ENCODE data around the gene ZNF492.
"Not testable (repeated sequence)": the region's sequence is repeated elsewhere in the genome, so short reads cannot be mapped to it uniquely, and the experiment has no call there.

The ZNF492 gene

GRCh38 chr19:22608441-22608840 is 25.7 kb upstream of the ZNF492 start:
- Histone ChIP-seq H3K9ac (ENCODE audit: insufficient read length, low read depth) (no peak overlapping the region), H3K4me3 (ENCODE audit: insufficient read length, low read depth) (no peak overlapping the region), H3K36me3 (ENCODE audit: insufficient read depth, insufficient read length, low read length) (no peaks in the 10 kb centered on the region), H3K4me1 (ENCODE audit: insufficient read depth, insufficient read length) (peaks cover 6% of the 10 kb centered on the region), H3K9me3 (ENCODE audit: insufficient read depth, low read length) (no peaks in the 10 kb centered on the region), H3K27me3 (ENCODE audit: insufficient read depth, insufficient read length) (no peaks in the 10 kb centered on the region)
- no peak for DNase-seq (ENCODE audit: low read depth, low spot score)
- TF ChIP-seq ZNF274 (IDR thresholded peaks at IDR 0.05; ENCODE audit: low read depth, low read length) (no peak), SUZ12 (IDR thresholded peaks at IDR 0.05; ENCODE audit: extremely low read depth, insufficient read depth, insufficient read length) (no peak), YY1 (IDR thresholded peaks at IDR 0.05; ENCODE audit: insufficient read depth, insufficient read length) (no peak)

GRCh38 chr19:22609630-22610029 is 24.5 kb upstream of the ZNF492 start:
- no peaks in the 10 kb centered on the region for H3K4me1 ChIP-seq (ENCODE audit: insufficient read depth, insufficient read length)
- no peak for DNase-seq (ENCODE audit: low read depth, low spot score)
- H3K36me3 ChIP-seq (ENCODE audit: insufficient read depth, insufficient read length, low read length): no peaks in the 10 kb centered on the region
- no peaks in the 10 kb centered on the region for H3K27me3 ChIP-seq (ENCODE audit: insufficient read depth, insufficient read length)
- no peaks in the 10 kb centered on the region for H3K9me3 ChIP-seq (ENCODE audit: insufficient read depth, low read length)
- no peak overlapping the region for H3K9ac ChIP-seq (ENCODE audit: insufficient read length, low read depth)
- TF ChIP-seq YY1 (IDR thresholded peaks at IDR 0.05; ENCODE audit: insufficient read depth, insufficient read length) (no peak), ZNF274 (IDR thresholded peaks at IDR 0.05; ENCODE audit: low read depth, low read length) (no peak), SUZ12 (IDR thresholded peaks at IDR 0.05; ENCODE audit: extremely low read depth, insufficient read depth, insufficient read length) (no peak)
- H3K4me3 ChIP-seq (ENCODE audit: insufficient read length, low read depth): no peak overlapping the region

- TF ChIP-seq ZNF274 (IDR thresholded peaks at IDR 0.05; ENCODE audit: low read depth, low read length) (no peak), YY1 (IDR thresholded peaks at IDR 0.05; ENCODE audit: insufficient read depth, insufficient read length) (no peak), SUZ12 (IDR thresholded peaks at IDR 0.05; ENCODE audit: extremely low read depth, insufficient read depth, insufficient read length) (no peak)
- Histone ChIP-seq H3K4me1 (ENCODE audit: insufficient read depth, insufficient read length) (no peaks in the 10 kb centered on the region), H3K9ac (ENCODE audit: insufficient read length, low read depth) (no peak overlapping the region), H3K9me3 (ENCODE audit: insufficient read depth, low read length) (no peaks in the 10 kb centered on the region), H3K36me3 (ENCODE audit: insufficient read depth, insufficient read length, low read length) (no peaks in the 10 kb centered on the region), H3K4me3 (ENCODE audit: insufficient read length, low read depth) (no peak overlapping the region), H3K27me3 (ENCODE audit: insufficient read depth, insufficient read length) (no peaks in the 10 kb centered on the region)
- DNase-seq (ENCODE audit: low read depth, low spot score): no peak
Observed at GRCh38 chr19:22610121-22610520, 24.0 kb upstream of the ZNF492 start.

- Histone ChIP-seq H3K27me3 (ENCODE audit: insufficient read depth, insufficient read length) (no peaks in the 10 kb centered on the region), H3K9me3 (ENCODE audit: insufficient read depth, low read length) (no peaks in the 10 kb centered on the region), H3K4me3 (ENCODE audit: insufficient read length, low read depth) (no peak overlapping the region), H3K4me1 (ENCODE audit: insufficient read depth, insufficient read length) (no peaks in the 10 kb centered on the region), H3K9ac (ENCODE audit: insufficient read length, low read depth) (no peak overlapping the region), H3K36me3 (ENCODE audit: insufficient read depth, insufficient read length, low read length) (no peaks in the 10 kb centered on the region)
- TF ChIP-seq YY1 (IDR thresholded peaks at IDR 0.05; ENCODE audit: insufficient read depth, insufficient read length) (no peak), ZNF274 (IDR thresholded peaks at IDR 0.05; ENCODE audit: low read depth, low read length) (no peak)
- DNase-seq (ENCODE audit: low read depth, low spot score): no peak
Observed at GRCh38 chr19:22612316-22612715, 21.8 kb upstream of the ZNF492 start.

GRCh38 chr19:22616659-22617058 is 17.5 kb upstream of the ZNF492 start:
- TF ChIP-seq YY1 (IDR thresholded peaks at IDR 0.05; ENCODE audit: insufficient read depth, insufficient read length) (no peak), ZNF274 (IDR thresholded peaks at IDR 0.05; ENCODE audit: low read depth, low read length) (no peak), SUZ12 (IDR thresholded peaks at IDR 0.05; ENCODE audit: extremely low read depth, insufficient read depth, insufficient read length) (no peak)
- Histone ChIP-seq H3K9me3 (ENCODE audit: insufficient read depth, low read length) (no peaks in the 10 kb centered on the region; the same call in 1 of the 2 replicates), H3K9ac (ENCODE audit: insufficient read length, low read depth) (no peak overlapping the region), H3K27me3 (ENCODE audit: insufficient read depth, insufficient read length) (no peaks in the 10 kb centered on the region), H3K4me1 (ENCODE audit: insufficient read depth, insufficient read length) (no peaks in the 10 kb centered on the region), H3K36me3 (ENCODE audit: insufficient read depth, insufficient read length, low read length) (no peaks in the 10 kb centered on the region), H3K4me3 (ENCODE audit: insufficient read length, low read depth) (no peak overlapping the region)
- DNase-seq (ENCODE audit: low read depth, low spot score): no peak

GRCh38 chr19:22617181-22617580 is 16.9 kb upstream of the ZNF492 start:
- not testable (repeated sequence) for H3K4me1 ChIP-seq (ENCODE audit: insufficient read depth, insufficient read length); DNase-seq (ENCODE audit: low read depth, low spot score); H3K36me3 ChIP-seq (ENCODE audit: insufficient read depth, insufficient read length, low read length); H3K9ac ChIP-seq (ENCODE audit: insufficient read length, low read depth); H3K9me3 ChIP-seq (ENCODE audit: insufficient read depth, low read length); H3K27me3 ChIP-seq (ENCODE audit: insufficient read depth, insufficient read length); H3K4me3 ChIP-seq (ENCODE audit: insufficient read length, low read depth)

- no peaks in the 10 kb centered on the region for H3K36me3 ChIP-seq (ENCODE audit: insufficient read depth, insufficient read length, low read length)
- no peaks in the 10 kb centered on the region for H3K4me1 ChIP-seq (ENCODE audit: insufficient read depth, insufficient read length)
- no peak for DNase-seq (ENCODE audit: low read depth, low spot score)
- no peaks in the 10 kb centered on the region; the same call in 1 of the 2 replicates for H3K9me3 ChIP-seq (ENCODE audit: insufficient read depth, low read length)
- H3K9ac ChIP-seq (ENCODE audit: insufficient read length, low read depth): no peak overlapping the region
- no peak for TF ChIP-seq ZNF274 (IDR thresholded peaks at IDR 0.05; ENCODE audit: low read depth, low read length)
- TF ChIP-seq YY1 (IDR thresholded peaks at IDR 0.05; ENCODE audit: insufficient read depth, insufficient read length): no peak
- TF ChIP-seq SUZ12 (IDR thresholded peaks at IDR 0.05; ENCODE audit: extremely low read depth, insufficient read depth, insufficient read length): no peak
- no peak overlapping the region for H3K4me3 ChIP-seq (ENCODE audit: insufficient read length, low read depth)
- no peaks in the 10 kb centered on the region for H3K27me3 ChIP-seq (ENCODE audit: insufficient read depth, insufficient read length)
Observed at GRCh38 chr19:22617614-22618320, 16.4 kb upstream of the ZNF492 start.

All from NT2/D1 (cell line).